Activated CD8-positive, alpha-beta memory T cell treated with anti-CD3 and anti-CD28 coated beads for 1 hour (primary cell): ENCODE results near the gene CDK6.

Experiments
- DNase-seq, 2 donors: peaks; one replicate each; pipeline ENCODE4 v3.0.0-alpha.2; 2020; ENCODE audit warnings: low read depth in 1 of 2; ENCODE audit errors: extremely low read depth in 1 of 2

The CDK6 gene

DNA sequence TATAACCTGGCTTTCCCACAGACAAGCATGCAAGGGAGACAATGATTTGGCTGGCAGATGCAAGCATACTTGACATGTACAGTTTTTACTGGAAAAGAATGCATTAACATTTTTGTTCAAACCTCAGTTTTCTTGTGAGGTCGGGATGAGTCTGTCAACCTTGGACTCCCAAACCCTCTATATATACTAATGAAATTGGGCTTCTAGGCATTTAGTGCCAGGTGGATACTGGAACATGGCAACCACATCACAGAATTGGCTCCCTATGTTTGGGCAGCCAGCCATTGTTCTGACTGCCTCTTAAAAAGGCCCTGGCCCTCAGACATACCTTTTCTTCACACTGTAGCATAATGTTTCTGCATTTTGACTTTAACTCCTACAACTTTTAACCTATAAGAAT is 39.1 kb downstream of the CDK6 start:
- DNase-seq, result no peak

GRCh38 chr7:92794831-92795230 is 41.5 kb downstream of the CDK6 start:
- no peak for DNase-seq

GRCh38 chr7:92794391-92794790 is 42.0 kb downstream of the CDK6 start:
- DNase-seq, result no peak

DNA sequence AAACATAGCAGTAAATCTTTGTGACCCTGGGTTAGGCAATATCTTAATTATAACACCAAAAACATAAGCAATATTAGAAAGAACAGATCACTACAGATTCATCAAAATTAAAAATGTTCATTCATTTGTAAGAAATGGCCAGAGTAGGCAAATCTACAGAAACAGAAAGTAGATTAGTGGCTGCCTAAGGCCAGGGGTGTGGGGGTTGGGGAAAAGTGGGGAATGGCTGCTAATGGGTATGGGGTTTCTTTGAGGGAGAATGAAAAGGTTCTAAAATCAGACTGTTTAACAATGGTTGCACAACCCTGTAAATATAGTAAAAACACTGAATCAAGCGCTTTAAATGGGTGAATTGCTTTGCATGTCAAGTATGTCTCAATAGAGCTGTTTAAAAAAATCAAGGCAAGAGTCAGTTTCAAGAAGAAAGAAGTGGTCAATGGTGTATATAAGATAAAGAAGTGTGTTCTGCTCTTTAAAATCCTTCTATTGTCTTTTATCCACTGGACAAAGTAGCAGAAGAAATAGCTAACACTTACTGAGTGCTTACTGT is 42.6 kb downstream of the CDK6 start:
- no peak for DNase-seq

- DNase-seq, result no peak
Observed at GRCh38 chr7:92790992-92791391, 45.4 kb downstream of the CDK6 start.

GRCh38 chr7:92788559-92789183 is 47.7 kb downstream of the CDK6 start:
- DNase-seq, result no peak

- DNase-seq, result no peak
Observed at GRCh38 chr7:92785923-92786322, 50.5 kb downstream of the CDK6 start.

GRCh38 chr7:92784935-92785334 is 51.4 kb downstream of the CDK6 start:
- DNase-seq, result no peak

DNA sequence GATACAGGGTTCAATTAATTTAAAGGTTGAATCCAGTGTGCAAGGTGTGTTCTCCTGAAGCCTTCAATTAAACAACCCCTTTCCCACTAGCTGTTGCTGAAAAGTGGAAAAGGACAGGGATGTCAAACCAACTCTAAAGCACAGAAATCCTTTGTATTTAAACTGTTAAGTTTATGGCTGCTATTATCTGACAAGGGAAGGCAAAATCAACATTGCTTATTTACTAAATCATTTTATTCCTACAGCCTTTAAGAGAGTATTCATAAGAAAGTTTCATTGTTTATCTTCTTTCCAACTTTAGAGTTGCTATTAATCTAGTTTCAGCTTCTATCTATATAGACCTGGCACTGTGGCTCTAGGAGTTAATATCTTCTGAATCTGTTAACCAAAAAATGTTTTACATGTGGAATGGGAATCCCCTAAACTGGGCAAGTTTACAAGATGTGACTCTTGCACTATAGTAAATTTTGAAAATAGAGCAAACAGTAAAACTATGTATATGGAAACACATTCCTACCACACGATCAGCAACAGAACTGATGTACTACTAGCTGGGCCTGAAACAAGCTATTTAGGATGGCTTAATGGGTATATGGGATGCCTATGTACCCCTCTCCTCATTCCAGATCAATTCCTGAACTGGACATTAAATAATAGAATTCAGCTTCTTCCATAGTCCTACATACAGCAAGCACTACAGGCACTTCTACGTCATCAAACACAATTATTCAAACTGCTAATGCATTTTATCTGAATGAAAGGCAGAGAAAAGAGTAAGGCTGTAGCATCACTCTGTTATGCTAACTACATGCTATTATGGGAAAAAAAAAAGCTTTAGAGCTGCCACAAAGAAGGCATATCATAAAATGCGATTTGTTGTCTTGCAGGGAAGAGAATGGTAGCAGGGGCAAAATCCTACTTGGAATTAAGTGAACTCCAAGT is 52.8 kb downstream of the CDK6 start:
- DNase-seq, result no peak

DNA sequence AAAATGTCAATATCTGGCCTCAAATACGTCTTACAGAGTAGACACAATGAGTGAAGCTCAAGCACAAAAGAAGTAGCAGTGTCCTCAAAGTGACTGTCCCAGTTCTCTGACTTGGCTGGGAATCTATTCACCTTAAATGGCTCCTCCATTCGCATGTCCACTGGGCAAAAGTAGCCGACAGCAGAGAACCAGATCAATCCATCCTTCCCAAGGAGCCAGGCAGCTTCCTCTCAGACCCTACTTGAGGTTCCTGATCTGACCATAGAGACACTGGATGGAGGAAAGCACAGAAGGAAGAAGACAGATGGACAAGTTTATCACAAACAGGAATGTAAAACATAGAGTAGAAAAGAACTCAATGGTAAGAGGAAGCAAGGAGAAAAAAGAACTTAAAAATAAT is 53.5 kb downstream of the CDK6 start:
- no peak for DNase-seq

GRCh38 chr7:92782236-92782635 is 54.1 kb downstream of the CDK6 start:
- no peak for DNase-seq

- no peak for DNase-seq
Observed at GRCh38 chr7:92781117-92781720, 55.2 kb downstream of the CDK6 start.

DNA sequence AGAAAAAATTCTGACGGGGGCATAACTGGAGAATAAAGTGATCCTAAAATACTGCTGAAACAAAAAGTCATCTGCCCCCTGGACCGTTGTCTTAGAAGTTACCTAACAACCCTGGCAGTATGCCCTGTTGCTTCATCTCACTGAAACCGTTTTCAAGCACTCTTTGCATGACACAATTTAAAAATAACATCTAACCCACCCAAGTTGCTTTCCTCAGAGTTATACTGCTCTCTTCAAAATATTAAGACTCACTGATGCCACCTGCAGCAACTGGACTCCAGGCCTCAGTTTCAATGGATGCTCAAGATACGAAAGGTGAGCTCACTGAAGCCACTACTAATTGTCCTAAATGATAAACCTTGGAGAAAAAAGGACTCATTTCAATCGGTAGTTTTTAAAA is 57.4 kb downstream of the CDK6 start:
- DNase-seq, result no peak

DNA sequence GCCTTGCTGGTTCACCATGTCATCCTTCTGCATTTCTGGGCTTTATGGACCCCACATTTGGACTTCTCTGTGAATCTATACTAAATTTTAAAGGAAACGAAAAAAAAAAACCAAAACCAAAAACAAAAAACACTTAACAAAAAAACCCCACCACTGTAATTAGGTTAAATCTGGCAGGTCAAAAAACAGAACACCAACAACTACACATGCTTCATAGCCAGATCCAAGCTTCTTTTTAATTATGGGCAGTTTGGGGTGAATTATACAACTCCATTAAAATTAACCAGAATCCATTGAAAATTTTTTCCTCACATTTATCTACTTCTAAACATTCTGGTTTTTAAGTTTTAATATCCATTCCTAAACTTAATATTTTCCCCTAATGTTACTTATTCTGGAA is 58.4 kb downstream of the CDK6 start:
- DNase-seq, result no peak

DNA sequence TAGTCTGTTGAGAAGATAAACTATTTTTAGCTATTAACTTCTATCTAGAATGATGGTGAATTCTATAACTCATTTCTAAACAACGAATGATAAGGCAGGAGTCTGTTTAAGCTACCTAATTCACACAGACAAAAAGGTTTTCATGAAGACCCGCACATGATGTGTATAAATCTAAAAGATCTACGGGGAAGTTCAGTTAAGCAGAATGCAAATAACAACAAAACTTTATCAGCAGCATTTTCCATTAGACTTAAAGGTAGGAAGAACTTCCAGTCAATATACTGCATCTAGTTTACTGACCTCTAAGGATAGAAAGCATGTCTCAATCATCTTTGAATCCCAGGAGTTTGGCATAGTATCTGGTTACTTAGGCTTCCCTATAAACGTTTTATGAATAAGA is 62.6 kb downstream of the CDK6 start:
- DNase-seq, result no peak

- DNase-seq, result no peak
Observed at GRCh38 chr7:92769844-92770243, 66.5 kb downstream of the CDK6 start.

- DNase-seq, result no peak
Observed at GRCh38 chr7:92769394-92769699, 67.0 kb downstream of the CDK6 start.

- DNase-seq, result no peak
Observed at GRCh38 chr7:92768501-92769393, 67.6 kb downstream of the CDK6 start.

GRCh38 chr7:92767437-92767836 is 68.9 kb downstream of the CDK6 start:
- DNase-seq, result no peak

- DNase-seq, result no peak
Observed at GRCh38 chr7:92766461-92767003, 69.8 kb downstream of the CDK6 start.

DNA sequence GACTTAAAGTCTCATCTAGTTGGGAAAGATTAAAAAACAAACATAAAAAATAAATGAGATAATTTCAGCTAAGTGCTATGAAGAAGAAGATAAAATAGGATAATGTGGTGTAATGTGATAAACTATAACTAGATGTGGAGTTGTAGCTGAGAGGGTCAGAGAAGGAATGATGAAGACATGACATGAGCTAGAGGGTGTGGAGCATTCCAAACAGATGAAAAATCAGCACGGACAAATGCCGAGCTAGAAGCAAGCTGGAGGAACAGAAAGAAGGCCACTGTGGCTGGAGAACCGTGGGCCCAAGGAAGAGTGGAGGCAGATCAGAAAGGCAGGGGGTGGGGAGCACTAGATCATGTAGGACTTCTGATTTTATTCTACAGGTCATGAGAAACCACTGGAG is 70.6 kb downstream of the CDK6 start:
- DNase-seq, result no peak
